Kidney (tissue), 14 donors: ENCODE data around the gene PRSS36. TPM values are rescaled to one million over a fixed set of nuclear protein-coding genes. Genes with fewer than 3 reads are reported as not detected.
"Not testable (repeated sequence)": the region's sequence is repeated elsewhere in the genome, so short reads cannot be mapped to it uniquely, and the experiment has no call there.

Source experiments
- DNase-seq, 5 donors: peaks; one replicate each; pipeline ENCODE4 v3.0.0-alpha.2; 2013 to 2020
- FAIRE-seq: peaks from 2 replicates; lab custom pipeline; 2012; peaks lifted over from hg19 to GRCh38; lab: Jason Lieb, UNC
- H3K27ac ChIP-seq, 2 donors: one replicate each; pipeline ENCODE4 v1.7.0; 2013; ENCODE audit warnings: low read depth in 2 of 2, low read length in 2 of 2, inconsistent platforms in 1 of 2
- H3K27me3 ChIP-seq: one replicate; pipeline ENCODE4 v1.7.1; 2013; ENCODE audit warnings: low read length, inconsistent platforms; ENCODE audit not compliant: control insufficient read depth, insufficient read depth
- H3K36me3 ChIP-seq, 3 donors: one replicate each; pipeline versions ENCODE4 v1.7.0 to v1.7.1; 2013; ENCODE audit warnings: low read length in 3 of 3, control low read depth in 1 of 3, inconsistent platforms in 1 of 3; ENCODE audit not compliant: insufficient read depth in 3 of 3, control insufficient read depth in 2 of 3
- H3K4me1 ChIP-seq, 3 donors: one replicate each; pipeline versions ENCODE4 v1.7.0 to v1.7.1; 2013; ENCODE audit warnings: low read length in 3 of 3, inconsistent platforms in 1 of 3, low read depth in 1 of 3; ENCODE audit not compliant: control insufficient read depth in 2 of 3, insufficient read depth in 2 of 3
- H3K4me3 ChIP-seq, 3 donors: one replicate each; pipeline versions ENCODE4 v1.7.0 to v1.8.1; 2013; ENCODE audit warnings: low read length in 3 of 3, control low read depth in 1 of 3, inconsistent platforms in 1 of 3
- H3K9ac ChIP-seq, 3 donors: one replicate each; pipeline versions ENCODE4 v1.7.0 to v1.7.1; 2013; ENCODE audit warnings: low read length in 3 of 3, control low read depth in 1 of 3, inconsistent platforms in 1 of 3
- H3K9me3 ChIP-seq, 3 donors: one replicate each; pipeline versions ENCODE4 v1.7.0 to v1.7.1; 2013; ENCODE audit warnings: low read length in 3 of 3, control low read depth in 1 of 3, inconsistent platforms in 1 of 3; ENCODE audit not compliant: control insufficient read depth in 2 of 3, insufficient read depth in 1 of 3
- intact Hi-C: fragments of 100-400 bp; cut with DNase I; formaldehyde crosslinking; loops from one replicate; pipeline ENCODE4 v1.11.1; 2022
- polyA plus RNA-seq: library from polyadenylated mRNA; stranded (reverse); fragments of 350-450 nt; fragmentation: Illumina TruSeq; extraction: RNeasy Lipid Tissue Mini Kit (QIAGEN cat#74804); gene quantifications from one replicate; pipeline ENCODE4 v1.2.3, GENCODE V29; 2014; ENCODE audit warnings: low read depth, low replicate concordance; ENCODE audit not compliant: insufficient read depth
- total RNA-seq: library from RNA; stranded (reverse); fragmentation: NEBNext Ultra II Directional; extraction: Animal tissue kit (Norgen Biotek cat#: 25700); gene quantifications from one replicate; pipeline ENCODE4 v1.2.1, GENCODE V29; 2021
- TF ChIP-seq, protein P1 (sequence below): IDR thresholded peaks from 3 replicates; pipeline ENCODE4 v1.5.1; 2012; ENCODE audit warnings: mild to moderate bottlenecking, moderate library complexity, borderline replicate concordance; ENCODE audit not compliant: insufficient read depth; ENCODE audit errors: extremely low read depth
- donor health status: control.
- donor health status: control.
- donor health status: control.
- donor health status: control.
- donor health status: control.
- donor health status: DM: yes; HTN: yes; CAD: no.
- donor health status: Normal renal cell carcinoma (clear cell type).

PRSS36 gene
- total and polyA plus RNA-seq, 2 donors from 2014 or later, result 1.7 to 4.1 TPM

DNA sequence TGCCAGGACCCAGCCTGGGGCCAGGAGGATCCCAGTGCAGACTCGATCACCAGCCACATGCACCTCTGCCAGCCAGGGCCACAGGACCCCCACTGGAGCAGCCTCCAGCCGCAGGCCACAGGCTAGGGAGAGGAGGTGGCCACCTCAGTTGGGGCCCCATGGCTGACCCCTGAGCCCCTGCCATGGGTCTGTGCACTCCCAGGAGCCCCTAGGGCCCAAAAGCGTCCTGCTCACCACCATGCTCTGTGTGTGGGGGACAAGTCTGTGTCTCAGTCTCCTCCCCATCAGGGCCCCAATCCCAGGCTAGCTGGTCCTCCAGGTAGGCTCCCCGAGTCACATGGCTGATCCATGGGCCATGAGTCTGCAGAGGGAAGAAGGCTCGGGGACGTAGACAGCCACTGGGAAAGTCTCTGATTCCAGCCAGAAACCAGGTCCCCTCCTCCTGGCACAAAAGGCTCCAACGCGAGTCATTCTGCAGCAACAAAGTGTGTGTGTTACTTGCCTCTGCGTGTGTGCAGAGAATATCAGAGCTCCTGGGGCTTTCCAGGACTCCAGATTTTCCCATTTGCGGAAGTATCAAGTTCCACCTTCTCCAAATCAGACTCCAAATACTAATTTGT, 8.3 kb downstream of the PRSS36 start:
- FAIRE-seq (no peak), DNase-seq (peak in 2 of 5 donors; percentile 85)
- Histone ChIP-seq H3K9me3 (no peaks in the 10 kb centered on the region), H3K4me3 (peak overlapping the region; percentile 35 to 72 (median 39)), H3K4me1 (peaks cover 0 to 22% (median 7%) of the 10 kb centered on the region in 3 donors), H3K9ac (peak overlapping the region in 2 of 3 donors; percentile 9 to 59), H3K36me3 (no peaks in the 10 kb centered on the region), H3K27ac (peak overlapping the region; percentile 66 to 77), H3K27me3 (no peaks in the 10 kb centered on the region)
- intact Hi-C loops, result no loop called here
- TF ChIP-seq, protein P1, sequence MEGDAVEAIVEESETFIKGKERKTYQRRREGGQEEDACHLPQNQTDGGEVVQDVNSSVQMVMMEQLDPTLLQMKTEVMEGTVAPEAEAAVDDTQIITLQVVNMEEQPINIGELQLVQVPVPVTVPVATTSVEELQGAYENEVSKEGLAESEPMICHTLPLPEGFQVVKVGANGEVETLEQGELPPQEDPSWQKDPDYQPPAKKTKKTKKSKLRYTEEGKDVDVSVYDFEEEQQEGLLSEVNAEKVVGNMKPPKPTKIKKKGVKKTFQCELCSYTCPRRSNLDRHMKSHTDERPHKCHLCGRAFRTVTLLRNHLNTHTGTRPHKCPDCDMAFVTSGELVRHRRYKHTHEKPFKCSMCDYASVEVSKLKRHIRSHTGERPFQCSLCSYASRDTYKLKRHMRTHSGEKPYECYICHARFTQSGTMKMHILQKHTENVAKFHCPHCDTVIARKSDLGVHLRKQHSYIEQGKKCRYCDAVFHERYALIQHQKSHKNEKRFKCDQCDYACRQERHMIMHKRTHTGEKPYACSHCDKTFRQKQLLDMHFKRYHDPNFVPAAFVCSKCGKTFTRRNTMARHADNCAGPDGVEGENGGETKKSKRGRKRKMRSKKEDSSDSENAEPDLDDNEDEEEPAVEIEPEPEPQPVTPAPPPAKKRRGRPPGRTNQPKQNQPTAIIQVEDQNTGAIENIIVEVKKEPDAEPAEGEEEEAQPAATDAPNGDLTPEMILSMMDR, result no peak

DNA sequence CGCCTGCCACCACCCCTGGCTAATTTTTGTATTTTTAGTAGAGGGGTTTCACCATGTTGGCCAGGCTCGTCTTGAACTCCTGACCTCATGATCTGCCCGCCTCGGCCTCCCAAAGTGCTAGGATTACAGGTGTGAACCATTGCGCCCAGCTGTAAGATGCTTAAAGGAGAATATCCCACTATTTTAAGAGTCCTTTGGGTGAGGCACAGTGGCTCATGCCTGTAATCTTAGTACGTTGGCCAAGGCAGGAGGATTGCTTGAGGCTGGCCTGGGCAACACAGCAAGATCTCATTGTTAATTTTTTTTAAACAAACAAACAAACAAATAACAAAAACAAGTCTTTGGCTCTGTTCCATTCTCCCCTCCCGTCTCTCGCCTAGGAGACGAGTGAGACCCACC, 8.8 kb downstream of the PRSS36 start:
- intact Hi-C loops, DNase-seq, H3K36me3 ChIP-seq, FAIRE-seq, H3K4me3 ChIP-seq, H3K9me3 ChIP-seq, H3K27me3 ChIP-seq: not testable (repeated sequence)
- Histone ChIP-seq H3K9ac (peak overlapping the region in 1 of 3 donors; percentile 59), H3K4me1 (peaks cover 0 to 23% (median 10%) of the 10 kb centered on the region in 3 donors), H3K27ac (peak overlapping the region; percentile 66 to 77)

DNA sequence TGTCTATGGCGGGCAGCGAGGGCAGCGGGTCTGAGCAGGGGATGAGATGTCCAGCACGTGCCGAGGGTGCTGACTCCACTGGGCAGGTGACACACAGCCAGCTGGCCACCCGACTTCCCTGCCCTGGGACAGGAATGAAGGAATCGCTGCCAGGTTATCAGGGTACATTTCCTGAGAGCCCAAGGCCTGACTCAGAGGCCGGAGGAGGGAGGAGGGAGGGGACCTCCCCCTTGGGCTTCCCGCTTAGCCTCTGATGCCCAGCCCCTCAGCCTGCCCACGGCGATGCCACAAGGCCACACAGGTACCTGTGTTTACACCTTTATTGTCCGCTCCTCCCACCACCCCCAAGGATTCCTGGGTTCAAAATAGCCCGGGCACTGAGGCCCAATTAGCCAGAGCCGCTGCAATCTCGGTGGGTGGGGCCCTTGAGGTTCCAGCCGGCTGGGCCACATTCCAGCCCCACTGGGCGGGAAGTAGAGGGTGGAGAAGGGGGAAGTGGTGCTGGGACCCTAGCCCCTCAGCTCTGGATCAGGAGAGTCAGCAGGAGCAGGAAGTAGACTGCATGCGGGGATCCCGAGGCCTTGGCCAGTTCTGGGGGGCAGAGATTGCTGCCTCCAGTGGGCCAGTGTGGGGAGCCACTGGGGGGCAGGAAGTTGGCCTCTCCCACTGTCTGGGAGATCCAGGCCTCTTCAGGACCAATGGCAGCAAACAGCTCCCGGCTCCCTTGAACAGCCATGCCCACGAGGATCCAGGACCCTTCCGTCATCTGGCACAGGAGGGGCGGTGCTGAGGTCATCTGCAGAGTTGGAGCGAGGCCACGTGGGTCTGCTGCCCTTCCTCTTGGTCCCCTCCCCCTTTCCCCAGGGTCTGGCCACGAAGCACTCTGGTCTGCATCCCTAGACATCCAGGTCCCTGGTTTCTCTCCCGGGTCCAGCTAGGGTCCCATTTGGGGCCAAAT, 11.0 kb downstream of the PRSS36 start:
- no peaks in the 10 kb centered on the region for H3K9me3 ChIP-seq
- peak overlapping the region; percentile 45 to 71 for H3K27ac ChIP-seq
- no peaks in the 10 kb centered on the region for H3K36me3 ChIP-seq
- TF ChIP-seq, protein P1, result no peak
- peaks cover 0 to 28% (median 18%) of the 10 kb centered on the region in 3 donors for H3K4me1 ChIP-seq
- H3K27me3 ChIP-seq, result no peaks in the 10 kb centered on the region
- FAIRE-seq, result no peak
- H3K9ac ChIP-seq, result peak overlapping the region in 1 of 3 donors; percentile 26
- intact Hi-C loops, result no loop called here
- no peak overlapping the region for H3K4me3 ChIP-seq
- peak; percentile 45 to 95 (median 70) for DNase-seq

DNA sequence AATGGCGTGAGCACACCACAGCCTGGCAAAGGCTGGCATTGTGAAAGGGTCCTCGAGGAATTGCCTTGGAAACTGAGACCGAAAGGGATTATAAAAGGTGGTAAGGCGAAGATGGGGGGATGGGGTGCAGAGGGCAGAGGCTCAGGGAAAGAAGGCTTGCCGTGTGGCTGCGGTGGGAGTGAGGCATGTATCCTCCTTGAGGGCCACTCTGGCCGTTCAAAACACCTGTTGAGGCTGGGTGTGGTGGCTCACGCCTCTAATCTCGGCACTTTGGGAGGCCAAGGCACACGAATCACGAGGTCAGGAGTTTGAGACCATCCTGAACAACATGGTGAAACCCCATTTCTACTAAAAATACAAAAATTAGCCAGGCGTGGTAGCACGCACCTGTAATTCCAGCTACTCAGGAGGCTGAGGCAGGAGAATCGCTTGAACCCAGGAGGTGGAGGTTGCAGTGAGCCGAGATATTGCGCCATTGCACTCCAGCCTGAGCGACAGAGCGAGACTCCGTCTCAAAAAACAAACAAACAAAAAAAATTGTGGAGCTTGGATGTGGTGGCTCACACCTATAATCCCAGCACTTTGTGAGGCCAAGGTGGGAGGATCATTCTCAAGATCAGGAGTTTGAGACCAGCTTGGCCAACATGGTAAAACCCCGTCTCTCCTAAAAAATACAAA, 12.9 kb downstream of the PRSS36 start:
- Histone ChIP-seq H3K4me1 (peaks cover 0 to 33% (median 20%) of the 10 kb centered on the region in 3 donors), H3K36me3 (peaks cover 0 to 12% (median 0%) of the 10 kb centered on the region in 3 donors)
- H3K9me3 ChIP-seq, DNase-seq, H3K27me3 ChIP-seq, FAIRE-seq, H3K27ac ChIP-seq, H3K9ac ChIP-seq, H3K4me3 ChIP-seq, intact Hi-C loops: not testable (repeated sequence)
